Posterior cingulate gyrus (tissue), 11 donors: ENCODE measurements around the gene CD99L2.
"Not testable (repeated sequence)": the region's sequence is repeated elsewhere in the genome, so short reads cannot be mapped to it uniquely, and the experiment has no call there.

ENCODE experiments used
- DNase-seq, 10 donors: peaks; one replicate each; pipeline versions ENCODE4 v3.0.0 to v3.0.0-alpha.2; 2020 to 2021; ENCODE audit warnings: mixed read lengths in 3 of 10
- intact Hi-C: fragments of 100-400 bp; cut with DNase I; formaldehyde crosslinking; loops from one replicate; pipeline ENCODE4 v1.15.1; 2023

Gene CD99L2

GRCh38 chrX:150897421-150898320 is 797 bp downstream of the CD99L2 start:
- DNase-seq: peak in 8 of 10 donors; percentile 21 to 92 (median 51)
- intact Hi-C loops: loop anchor here (10.0 kb wide), 1 partner anchor 87 kb away; the partner anchor contains the start of gene HMGB3

GRCh38 chrX:150896632-150897031 is 1.8 kb downstream of the CD99L2 start:
- intact Hi-C loops: loop anchor here (10.0 kb wide), 1 partner anchor 88 kb away; the partner anchor contains the start of gene HMGB3
- no peak for DNase-seq

- intact Hi-C loops: loop anchor here (10.0 kb wide), 1 partner anchor 91 kb away; the partner anchor contains the start of gene HMGB3
- no peak for DNase-seq
Observed at GRCh38 chrX:150893936-150894335, 4.5 kb downstream of the CD99L2 start.

GRCh38 chrX:150889131-150889530 is 9.3 kb downstream of the CD99L2 start:
- DNase-seq: no peak
- intact Hi-C loops: no loop called here

GRCh38 chrX:150887906-150888465 is 10.5 kb downstream of the CD99L2 start:
- no peak for DNase-seq
- intact Hi-C loops: no loop called here

- DNase-seq, intact Hi-C loops: not testable (repeated sequence)
Observed at GRCh38 chrX:150887268-150887667, 11.2 kb downstream of the CD99L2 start.

- intact Hi-C loops: no loop called here
- DNase-seq: no peak
Observed at GRCh38 chrX:150886381-150886780, 12.1 kb downstream of the CD99L2 start.

GRCh38 chrX:150880808-150881165 is 17.7 kb downstream of the CD99L2 start:
- no peak for DNase-seq
- intact Hi-C loops: no loop called here

- intact Hi-C loops: no loop called here
- no peak for DNase-seq
Observed at GRCh38 chrX:150879855-150880807, 18.3 kb downstream of the CD99L2 start.

- DNase-seq, intact Hi-C loops: not testable (repeated sequence)
Observed at GRCh38 chrX:150875621-150876020, 22.8 kb downstream of the CD99L2 start.

GRCh38 chrX:150874448-150874847 is 24.0 kb downstream of the CD99L2 start:
- DNase-seq: no peak
- intact Hi-C loops: no loop called here

- DNase-seq: no peak
- intact Hi-C loops: no loop called here
Observed at GRCh38 chrX:150873616-150874015, 24.9 kb downstream of the CD99L2 start.

GRCh38 chrX:150872773-150873336 is 25.6 kb downstream of the CD99L2 start:
- intact Hi-C loops: no loop called here
- no peak for DNase-seq

- intact Hi-C loops: no loop called here
- no peak for DNase-seq
Observed at GRCh38 chrX:150871341-150871811, 27.1 kb downstream of the CD99L2 start.

GRCh38 chrX:150870487-150871340 is 27.8 kb downstream of the CD99L2 start:
- DNase-seq: no peak
- intact Hi-C loops: no loop called here

GRCh38 chrX:150870029-150870428 is 28.4 kb downstream of the CD99L2 start:
- intact Hi-C loops: no loop called here
- no peak for DNase-seq

- intact Hi-C loops: no loop called here
Observed at GRCh38 chrX:150869450-150869849, 29.0 kb downstream of the CD99L2 start.

GRCh38 chrX:150868625-150869024 is 29.8 kb downstream of the CD99L2 start:
- DNase-seq: no peak
- intact Hi-C loops: no loop called here

More at GRCh38 chrX:150869450-150869849, 29.0 kb downstream of the CD99L2 start:
- peak in 2 of 10 donors; percentile 15 to 18 for DNase-seq

GRCh38 chrX:150864127-150864526 is 34.3 kb downstream of the CD99L2 start:
- intact Hi-C loops: no loop called here
- no peak for DNase-seq
